GM10266 (cell line): ENCODE results near the gene ADAMTS19.

Experiments
- DNase-seq: peaks from one replicate; pipeline ENCODE4 v3.0.0; 2012; ENCODE audit errors: extremely low spot score
- TF ChIP-seq, protein P1 (sequence below): IDR thresholded peaks from 2 replicates; pipeline ENCODE4 v1.5.1; 2012; ENCODE audit warnings: mild to moderate bottlenecking, low read depth; ENCODE audit not compliant: control insufficient read depth, insufficient read depth; ENCODE audit errors: missing control alignments

Gene ADAMTS19

DNA sequence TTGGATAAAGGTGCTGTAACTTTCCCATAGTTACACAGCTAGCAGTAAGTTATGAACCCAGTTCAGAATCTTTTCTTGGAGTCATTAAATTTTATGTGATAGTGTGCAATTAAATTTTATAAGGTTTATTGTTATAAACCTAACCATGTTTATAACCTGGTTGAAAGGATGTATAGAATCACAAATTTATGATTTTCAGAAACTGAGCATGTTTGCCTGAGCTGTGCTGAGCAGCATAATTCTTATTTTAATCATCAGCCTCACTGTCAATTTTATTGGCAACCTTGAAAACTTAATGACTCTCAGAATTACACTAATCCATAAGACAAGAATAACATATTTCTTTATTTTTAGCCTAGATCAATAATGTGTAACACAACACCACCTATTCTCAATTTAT lies 46.9 kb downstream of the ADAMTS19 start:
- TF ChIP-seq, protein P1, sequence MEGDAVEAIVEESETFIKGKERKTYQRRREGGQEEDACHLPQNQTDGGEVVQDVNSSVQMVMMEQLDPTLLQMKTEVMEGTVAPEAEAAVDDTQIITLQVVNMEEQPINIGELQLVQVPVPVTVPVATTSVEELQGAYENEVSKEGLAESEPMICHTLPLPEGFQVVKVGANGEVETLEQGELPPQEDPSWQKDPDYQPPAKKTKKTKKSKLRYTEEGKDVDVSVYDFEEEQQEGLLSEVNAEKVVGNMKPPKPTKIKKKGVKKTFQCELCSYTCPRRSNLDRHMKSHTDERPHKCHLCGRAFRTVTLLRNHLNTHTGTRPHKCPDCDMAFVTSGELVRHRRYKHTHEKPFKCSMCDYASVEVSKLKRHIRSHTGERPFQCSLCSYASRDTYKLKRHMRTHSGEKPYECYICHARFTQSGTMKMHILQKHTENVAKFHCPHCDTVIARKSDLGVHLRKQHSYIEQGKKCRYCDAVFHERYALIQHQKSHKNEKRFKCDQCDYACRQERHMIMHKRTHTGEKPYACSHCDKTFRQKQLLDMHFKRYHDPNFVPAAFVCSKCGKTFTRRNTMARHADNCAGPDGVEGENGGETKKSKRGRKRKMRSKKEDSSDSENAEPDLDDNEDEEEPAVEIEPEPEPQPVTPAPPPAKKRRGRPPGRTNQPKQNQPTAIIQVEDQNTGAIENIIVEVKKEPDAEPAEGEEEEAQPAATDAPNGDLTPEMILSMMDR, result no peak
- DNase-seq, result no peak

DNA sequence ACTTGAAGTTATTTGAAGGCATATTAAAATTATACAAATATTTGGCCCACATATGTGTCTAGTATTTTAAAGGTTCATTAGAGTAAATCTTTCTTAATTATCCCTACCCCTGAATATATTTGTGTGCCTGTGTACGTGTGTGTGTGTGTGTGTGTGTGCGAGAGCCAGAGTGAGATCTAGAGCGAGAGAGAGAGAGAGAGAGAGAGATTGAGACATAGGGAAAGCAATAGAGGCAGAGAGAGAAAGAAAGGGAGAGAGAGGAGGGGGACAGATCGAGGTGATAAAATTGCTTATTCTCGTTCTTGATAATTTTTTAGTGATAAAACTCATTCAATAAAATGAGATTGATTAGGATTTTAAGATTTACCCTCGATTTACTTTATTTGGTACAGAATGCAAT lies 47.4 kb downstream of the ADAMTS19 start:
- TF ChIP-seq, protein P1, result no peak
- no peak for DNase-seq

DNA sequence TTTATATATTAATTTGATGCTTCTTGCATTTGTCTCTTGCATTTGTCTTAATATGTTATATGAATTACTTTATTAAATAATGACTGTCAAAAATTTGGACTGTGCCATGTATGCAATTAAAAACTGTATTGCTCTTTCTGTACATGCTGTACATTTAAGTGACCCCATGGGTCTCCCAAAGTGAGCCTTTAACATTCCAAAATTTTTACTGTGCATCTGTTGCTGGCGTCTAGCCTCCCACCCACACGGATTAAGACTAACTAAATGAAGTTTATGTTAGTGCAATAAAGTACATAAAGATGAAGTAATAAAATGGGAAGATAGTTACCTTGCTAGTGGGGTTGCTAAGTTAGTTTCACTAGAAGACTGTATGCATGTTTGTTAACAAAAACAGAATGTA lies 48.5 kb downstream of the ADAMTS19 start:
- TF ChIP-seq, protein P1, result no peak
- no peak for DNase-seq

DNA sequence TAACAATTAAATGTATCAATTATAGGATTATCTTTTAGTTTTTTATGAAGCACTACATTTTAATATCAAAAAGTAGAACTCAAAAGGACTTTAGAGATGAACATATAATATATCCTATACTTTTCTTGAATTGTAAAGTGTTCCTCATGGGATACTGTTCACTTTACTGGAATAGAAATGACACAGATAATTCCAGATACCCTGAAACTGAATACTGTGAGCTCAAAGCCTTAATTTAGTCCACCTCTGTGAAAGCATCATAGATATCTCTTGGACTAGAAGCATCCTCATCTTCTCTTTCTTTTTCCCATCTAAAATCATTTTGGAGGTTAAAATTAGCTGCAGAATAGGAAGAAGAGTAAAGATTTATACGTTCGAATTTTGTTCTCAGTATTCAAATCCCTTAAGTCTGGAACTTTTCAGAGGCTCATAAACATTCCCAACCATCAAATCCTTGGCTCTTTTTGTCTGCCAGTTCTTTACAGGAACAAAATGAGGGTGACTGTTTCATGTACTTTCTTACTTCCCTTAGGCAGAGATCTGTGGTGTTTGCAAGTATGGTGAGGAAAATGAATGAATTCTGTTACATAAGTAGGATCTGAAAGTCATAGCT lies 49.4 kb downstream of the ADAMTS19 start:
- no peak for DNase-seq
- TF ChIP-seq, protein P1, result no peak

DNA sequence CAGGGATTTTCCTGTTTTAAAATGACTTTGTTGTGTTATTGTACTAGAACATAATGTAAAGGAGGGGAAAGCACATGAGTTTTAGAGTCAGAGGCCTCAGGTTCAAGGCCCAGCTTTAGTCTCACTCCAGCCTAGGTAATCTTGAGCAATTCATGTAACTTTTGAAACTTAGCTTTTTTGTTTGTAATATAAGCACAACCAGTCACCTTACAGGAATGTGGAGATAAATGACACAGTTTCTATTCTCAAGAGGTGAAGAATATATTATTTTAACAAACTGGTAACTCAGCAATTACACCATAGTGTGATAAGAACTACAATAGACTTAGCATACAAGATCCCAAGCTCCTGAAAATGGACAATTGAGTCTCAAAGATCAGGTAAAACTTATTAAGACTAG lies 51.2 kb downstream of the ADAMTS19 start:
- TF ChIP-seq, protein P1, result no peak
- no peak for DNase-seq

DNA sequence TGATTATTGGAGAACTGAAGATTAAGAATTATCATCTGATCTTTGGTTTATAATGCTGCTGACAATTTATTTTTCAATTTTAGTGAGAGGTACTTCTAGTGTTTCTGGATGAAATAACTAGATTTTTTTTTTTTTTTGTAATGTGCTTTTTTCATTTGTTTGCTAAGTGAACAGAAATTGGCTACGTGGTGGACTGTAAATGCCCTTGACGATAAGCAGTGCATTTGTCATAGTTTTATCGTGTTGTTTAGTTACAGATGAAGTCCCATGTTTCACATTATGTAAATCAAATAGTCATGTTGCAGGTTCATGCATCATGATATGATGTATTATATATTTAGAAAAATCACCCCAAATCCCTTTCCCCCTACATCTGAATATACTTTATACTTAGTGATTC lies 81.0 kb downstream of the ADAMTS19 start:
- DNase-seq, result no peak
- TF ChIP-seq, protein P1, result no peak

DNA sequence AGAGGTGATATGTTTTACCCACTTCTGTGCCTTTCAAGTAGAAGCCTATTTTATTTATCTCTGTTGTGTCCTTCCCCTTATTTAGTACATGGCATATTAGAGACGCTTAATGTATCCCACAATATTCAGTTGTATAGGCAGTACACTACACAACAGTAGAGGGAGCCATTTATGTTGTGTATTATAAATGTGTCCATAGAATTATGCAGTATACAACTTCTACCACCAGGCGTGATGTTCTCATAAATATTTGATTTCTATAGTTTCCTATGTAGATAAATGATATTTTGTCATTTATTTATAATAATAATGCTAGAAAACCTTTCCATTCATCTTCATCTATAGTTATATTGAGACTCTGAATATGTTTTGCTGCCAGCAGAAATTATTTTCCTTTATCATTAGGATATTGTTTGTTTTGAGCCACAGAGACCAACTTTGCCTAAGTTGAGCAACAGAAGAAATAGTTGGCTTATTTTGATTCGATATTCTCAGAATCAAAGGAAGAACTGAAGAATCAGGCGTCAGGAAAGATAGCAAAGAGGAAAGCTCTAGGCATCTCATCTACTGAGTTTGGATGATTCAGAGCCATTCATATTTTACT lies 81.7 kb downstream of the ADAMTS19 start:
- TF ChIP-seq, protein P1, result no peak
- DNase-seq, result no peak
